ENCODE results near the gene WFDC11.

GRCh38 chr20:45695496-45695895 is 25.5 kb upstream of the WFDC11 start:
- TF ChIP-seq CTCF (IDR thresholded peaks at IDR 0.05; ENCODE audit: low read depth, low read length): no peak
- no peak for TF ChIP-seq MYC (IDR thresholded peaks at IDR 0.05; ENCODE audit: low read depth, low read length)

Measured in NB4 (cell line).